ENCODE results near the gene NOSIP.

DNA sequence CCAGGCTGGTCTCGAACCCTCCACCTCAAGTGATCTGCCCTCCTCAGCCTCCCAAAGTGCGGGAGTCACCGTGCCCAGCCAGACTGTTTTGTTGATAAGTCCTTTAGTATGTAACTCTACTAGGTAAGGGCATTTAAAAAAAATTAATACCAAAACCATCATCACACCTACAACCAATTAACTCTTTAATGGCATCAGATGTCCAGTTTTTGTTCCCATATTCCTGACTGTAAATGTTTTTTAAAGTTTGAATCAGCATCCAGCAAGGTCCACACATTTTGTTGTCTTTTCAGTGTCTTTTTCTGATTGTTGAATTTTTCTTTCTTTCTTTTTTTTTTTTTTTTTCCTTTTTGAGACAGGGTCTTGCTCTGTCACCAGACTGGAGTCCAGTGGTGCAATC, 62.3 kb downstream of the NOSIP start:
- TF ChIP-seq, protein P1, sequence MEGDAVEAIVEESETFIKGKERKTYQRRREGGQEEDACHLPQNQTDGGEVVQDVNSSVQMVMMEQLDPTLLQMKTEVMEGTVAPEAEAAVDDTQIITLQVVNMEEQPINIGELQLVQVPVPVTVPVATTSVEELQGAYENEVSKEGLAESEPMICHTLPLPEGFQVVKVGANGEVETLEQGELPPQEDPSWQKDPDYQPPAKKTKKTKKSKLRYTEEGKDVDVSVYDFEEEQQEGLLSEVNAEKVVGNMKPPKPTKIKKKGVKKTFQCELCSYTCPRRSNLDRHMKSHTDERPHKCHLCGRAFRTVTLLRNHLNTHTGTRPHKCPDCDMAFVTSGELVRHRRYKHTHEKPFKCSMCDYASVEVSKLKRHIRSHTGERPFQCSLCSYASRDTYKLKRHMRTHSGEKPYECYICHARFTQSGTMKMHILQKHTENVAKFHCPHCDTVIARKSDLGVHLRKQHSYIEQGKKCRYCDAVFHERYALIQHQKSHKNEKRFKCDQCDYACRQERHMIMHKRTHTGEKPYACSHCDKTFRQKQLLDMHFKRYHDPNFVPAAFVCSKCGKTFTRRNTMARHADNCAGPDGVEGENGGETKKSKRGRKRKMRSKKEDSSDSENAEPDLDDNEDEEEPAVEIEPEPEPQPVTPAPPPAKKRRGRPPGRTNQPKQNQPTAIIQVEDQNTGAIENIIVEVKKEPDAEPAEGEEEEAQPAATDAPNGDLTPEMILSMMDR (IDR thresholded peaks at IDR 0.05) = no peak
- no peak for TF ChIP-seq POLR2A (IDR thresholded peaks at IDR 0.05)
